ENCODE results near the gene CREBBP. TPM values are rescaled to one million over a fixed set of nuclear protein-coding genes. Genes with fewer than 3 reads are reported as not detected.
"Not testable (repeated sequence)": the region's sequence is repeated elsewhere in the genome, so short reads cannot be mapped to it uniquely, and the experiment has no call there.

CREBBP gene
- polyA plus RNA-seq, 1 experiment = 9.8 TPM

DNA sequence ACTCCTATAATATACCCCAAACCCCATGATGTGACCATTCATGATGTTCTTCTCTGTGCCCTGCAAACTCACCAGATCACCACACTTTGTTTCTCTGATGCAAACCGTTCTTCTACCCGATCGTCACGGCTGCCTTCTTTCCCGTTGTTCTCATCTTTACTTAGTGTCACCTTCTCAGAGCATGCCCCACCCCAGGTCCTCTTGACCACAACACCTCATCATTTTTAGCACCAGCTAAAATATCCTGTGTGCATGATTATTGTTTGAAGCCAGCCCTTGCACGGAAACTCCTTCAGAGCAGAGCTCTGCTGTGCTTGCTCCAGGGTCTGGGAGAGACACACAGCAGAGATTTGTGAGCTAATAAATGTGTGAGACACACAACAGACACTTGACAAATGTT, 38.9 kb upstream of the CREBBP start:
- ChIA-PET CTCF (interaction anchor here (0.6 kb wide), 1 partner anchor 16 kb away, joined by 3 read pairs; no protein-coding TSS in a partner anchor), POLR2A (no interaction called here)

DNA sequence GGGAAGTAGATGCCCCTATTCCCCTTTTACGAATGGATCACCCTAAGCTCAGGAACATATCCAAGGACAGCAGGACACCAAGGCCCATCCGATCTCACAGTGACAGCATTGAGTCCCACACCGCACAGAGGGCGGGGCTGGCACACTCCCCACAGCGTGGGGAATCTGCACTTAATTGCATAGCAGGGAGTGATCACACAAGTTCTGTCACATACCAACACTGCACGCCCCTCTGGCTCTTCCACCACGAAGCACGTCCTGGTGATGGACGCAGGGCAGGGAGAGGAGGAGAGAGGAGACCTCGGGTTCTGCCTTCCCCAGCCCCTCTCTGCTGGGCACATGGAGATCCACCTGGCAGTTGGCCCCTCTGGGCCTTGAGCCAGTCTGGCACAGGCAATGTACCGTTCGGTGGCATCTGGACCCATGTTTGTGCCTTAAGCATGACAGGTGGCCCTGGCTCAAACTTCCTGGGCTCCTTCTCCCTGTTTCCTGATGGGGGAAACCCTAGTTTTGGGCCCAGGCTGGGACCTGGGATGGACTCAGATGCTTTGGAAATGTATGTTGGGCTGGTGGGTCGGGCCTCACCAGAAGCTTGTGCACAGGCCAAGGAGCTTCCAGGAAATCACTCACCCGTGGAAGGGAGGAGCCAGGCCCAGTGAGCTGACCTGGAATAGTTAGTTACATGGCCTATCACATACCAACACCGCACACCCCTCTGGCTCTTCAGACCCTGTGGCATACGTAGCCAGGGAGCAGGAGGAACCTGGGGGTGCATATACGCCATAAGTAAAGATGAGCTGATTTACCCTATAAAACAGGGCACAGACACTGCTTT, 35.1 kb upstream of the CREBBP start:
- Histone ChIP-seq H3K9me3 (ENCODE audit: control insufficient read depth, insufficient read depth, low read length) (peaks cover 31% of the 10 kb centered on the region), H3K4me3 (ENCODE audit: low read depth, low read length) (no peak overlapping the region), H3K27ac (ENCODE audit: low read depth, low read length) (no peak overlapping the region), H3K27me3 (ENCODE audit: control insufficient read depth, insufficient read depth, low read length) (peaks cover 10% of the 10 kb centered on the region)
- no peak for DNase-seq (ENCODE audit: low read depth, low spot score)
- POLR2A ChIA-PET = no interaction called here
- CTCF ChIA-PET = interaction anchor here (0.6 kb wide), 1 partner anchor 229 kb away, joined by 3 read pairs; no protein-coding TSS in a partner anchor
- no peak for TF ChIP-seq CTCF (IDR thresholded peaks at IDR 0.05; ENCODE audit: low read depth, low read length)

More for the DNA sequence above, 38.9 kb upstream of the CREBBP start:
- Histone ChIP-seq H3K27me3 (ENCODE audit: control insufficient read depth, insufficient read depth, low read length) (peaks cover 4% of the 10 kb centered on the region), H3K27ac (ENCODE audit: low read depth, low read length) (no peak overlapping the region), H3K4me3 (ENCODE audit: low read depth, low read length) (no peak overlapping the region), H3K9me3 (ENCODE audit: control insufficient read depth, insufficient read depth, low read length) (peaks cover 32% of the 10 kb centered on the region)
- TF ChIP-seq CTCF (IDR thresholded peaks at IDR 0.05; ENCODE audit: low read depth, low read length) = no peak
- DNase-seq (ENCODE audit: low read depth, low spot score) = no peak

DNA sequence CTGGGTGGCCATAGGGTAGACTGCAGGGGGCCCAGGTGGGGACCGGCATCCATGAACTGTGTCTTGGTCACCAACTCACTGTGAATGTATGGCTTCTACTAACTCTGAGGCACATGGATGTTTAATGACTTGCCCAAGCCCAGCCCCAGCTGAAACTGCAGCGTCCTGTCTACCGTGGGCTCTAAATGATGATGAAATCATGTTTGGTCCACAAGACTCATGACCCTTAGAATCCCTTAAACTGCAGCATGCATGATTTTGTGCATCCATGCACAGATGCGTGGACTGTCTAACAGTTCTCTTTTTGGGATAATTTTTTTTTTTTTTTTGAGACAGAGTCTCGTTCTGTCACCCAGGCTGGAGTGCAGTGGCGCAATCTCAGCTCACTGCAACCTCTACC, 32.4 kb upstream of the CREBBP start:
- Histone ChIP-seq H3K27me3 (ENCODE audit: control insufficient read depth, insufficient read depth, low read length) (peaks cover 10% of the 10 kb centered on the region), H3K4me3 (ENCODE audit: low read depth, low read length) (no peak overlapping the region), H3K9me3 (ENCODE audit: control insufficient read depth, insufficient read depth, low read length) (peaks cover 13% of the 10 kb centered on the region), H3K27ac (ENCODE audit: low read depth, low read length) (no peak overlapping the region)
- DNase-seq (ENCODE audit: low read depth, low spot score) = no peak
- ChIA-PET CTCF (no interaction called here), POLR2A (interaction anchor here (0.6 kb wide), 1 partner anchor 10 kb away, joined by 3 read pairs; no protein-coding TSS in a partner anchor)
- no peak for TF ChIP-seq CTCF (IDR thresholded peaks at IDR 0.05; ENCODE audit: low read depth, low read length)

DNA sequence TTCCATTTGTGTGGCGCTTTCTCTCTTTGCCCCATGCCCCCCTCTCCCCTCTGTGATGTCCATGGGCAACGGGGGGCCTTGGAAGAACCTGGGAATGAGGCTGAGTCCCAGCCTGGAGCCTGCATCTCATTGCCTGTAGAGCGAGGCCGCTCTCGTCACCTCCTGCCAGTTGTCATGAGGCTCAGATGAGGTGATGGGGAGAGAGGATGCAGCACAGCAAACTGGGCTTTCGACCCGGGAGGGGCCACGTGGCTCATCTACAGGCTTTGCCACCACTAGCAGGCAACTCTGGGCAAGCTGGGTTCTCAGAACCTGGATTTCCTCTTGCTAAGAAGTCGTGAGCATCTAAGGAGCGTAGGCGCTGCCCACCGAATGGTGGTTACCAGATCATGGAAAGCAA, 31.9 kb upstream of the CREBBP start:
- no peak for DNase-seq (ENCODE audit: low read depth, low spot score)
- Histone ChIP-seq H3K4me3 (ENCODE audit: low read depth, low read length) (no peak overlapping the region), H3K9me3 (ENCODE audit: control insufficient read depth, insufficient read depth, low read length) (peaks cover 9% of the 10 kb centered on the region), H3K27me3 (ENCODE audit: control insufficient read depth, insufficient read depth, low read length) (peaks cover 10% of the 10 kb centered on the region), H3K27ac (ENCODE audit: low read depth, low read length) (no peak overlapping the region)
- no peak for TF ChIP-seq CTCF (IDR thresholded peaks at IDR 0.05; ENCODE audit: low read depth, low read length)
- POLR2A ChIA-PET = no interaction called here
- CTCF ChIA-PET = no interaction called here

GRCh38 chr16:3911741-3912140, 31.2 kb upstream of the CREBBP start:
- H3K4me3 ChIP-seq (ENCODE audit: low read depth, low read length); CTCF ChIA-PET; H3K9me3 ChIP-seq (ENCODE audit: control insufficient read depth, insufficient read depth, low read length); POLR2A ChIA-PET; H3K27ac ChIP-seq (ENCODE audit: low read depth, low read length); DNase-seq (ENCODE audit: low read depth, low spot score); H3K27me3 ChIP-seq (ENCODE audit: control insufficient read depth, insufficient read depth, low read length): not testable (repeated sequence)
